Bronchial smooth muscle cell (primary cell): ENCODE data around the gene POLR2B. TPM values are rescaled to one million over a fixed set of nuclear protein-coding genes. Genes with fewer than 3 reads are reported as not detected.

Experiments
- total RNA-seq: library from RNA; depleted of rRNA; stranded (reverse); fragments of >200 nt; gene quantifications from 2 replicates; pipeline ENCODE4 v1.2.1, GENCODE V29; 2014

Gene POLR2B
- 98.0 and 107 TPM in 2 replicates for total RNA-seq

GRCh38 chr4:56978750-56979303 is at the start of gene POLR2B:
TSS of gene POLR2B (plus strand) at chr4:56978896. CDS start at chr4:56978986, 90 bp downstream.

GRCh38 chr4:56977321-56978012 is 1.2 kb upstream of the POLR2B start, which contains the start of gene NOA1:
TSS of gene NOA1 (minus strand) at chr4:56977606. CDS start at chr4:56977585, 21 bp downstream.

Other genes starting within 250 kb of the POLR2B start
- gene SPINK2, start 157.2 kb upstream of the POLR2B start, total RNA-seq: not detected in 2 replicates
- 11.3 and 20.0 TPM in 2 replicates for gene REST, start 71.0 kb upstream of the POLR2B start, total RNA-seq
- gene NOA1, start 1.3 kb upstream of the POLR2B start, total RNA-seq: 12.2 and 15.8 TPM in 2 replicates
- 112 and 163 TPM in 2 replicates for gene IGFBP7, start 131.5 kb downstream of the POLR2B start, total RNA-seq